Esophagus muscularis mucosa (tissue), 4 donors: ENCODE measurements around the gene WDR4. TPM values are rescaled to one million over a fixed set of nuclear protein-coding genes. Genes with fewer than 3 reads are reported as not detected.
"Not testable (repeated sequence)": the region's sequence is repeated elsewhere in the genome, so short reads cannot be mapped to it uniquely, and the experiment has no call there.

ENCODE experiments used
- DNase-seq: peaks from one replicate; pipeline ENCODE4 v3.0.0-alpha.2; 2017; ENCODE audit errors: extremely low spot score
- H3K27ac ChIP-seq, 4 donors: fragments of 200-600 bp; sonication (generic); replicated peaks in 1 of 4; 1 replicate in 3 of 4; 2 replicates in 1 of 4; pipeline ENCODE4 v1.5.1; 2016 to 2019; ENCODE audit warnings: mild to moderate bottlenecking in 1 of 4
- H3K27me3 ChIP-seq, 4 donors: fragments of 200-600 bp; sonication (generic); one replicate each; pipeline versions ENCODE4 v1.5.1 to v1.6.0; 2016 to 2019
- H3K36me3 ChIP-seq, 4 donors: fragments of 200-600 bp; sonication (generic); one replicate each; pipeline ENCODE4 v1.5.1; 2016 to 2019
- H3K4me1 ChIP-seq, 4 donors: fragments of 200-600 bp; sonication (generic); one replicate each; pipeline ENCODE4 v1.5.1; 2016 to 2019
- H3K4me3 ChIP-seq, 4 donors: fragments of 200-600 bp; sonication (generic); 1 replicate in 2 of 4; 2 replicates in 2 of 4; pipeline ENCODE4 v1.5.1; 2016 to 2019; ENCODE audit warnings: mild to moderate bottlenecking in 4 of 4, moderate library complexity in 1 of 4
- H3K9me3 ChIP-seq, 4 donors: fragments of 200-600 bp; sonication (generic); 1 replicate in 3 of 4; 2 replicates in 1 of 4; pipeline ENCODE4 v1.5.1; 2016 to 2019
- CTCF ChIP-seq, 3 experiments: fragments of 200-600 bp in 2 of 3; fragments of 450-650 bp in 1 of 3; sonication (generic) in 2 of 3; IDR thresholded peaks; one replicate each; pipeline ENCODE4 v1.5.1; 2017 to 2019; ENCODE audit warnings: antibody characterized with exemption in 3 of 3, mild to moderate bottlenecking in 2 of 3, moderate library complexity in 1 of 3
- EP300 ChIP-seq: sonication (generic); formaldehyde crosslinking; IDR thresholded peaks from one replicate; pipeline ENCODE4 v1.6.1; 2017; ENCODE audit warnings: antibody characterized with exemption
- POLR2A ChIP-seq: fragments of 450-650 bp; IDR thresholded peaks from one replicate; pipeline ENCODE4 v1.6.1; 2017; ENCODE audit warnings: antibody characterized with exemption, moderate library complexity, mild to moderate bottlenecking, low read depth
- POLR2AphosphoS5 ChIP-seq, 2 donors: sonication (generic); formaldehyde crosslinking; IDR thresholded peaks; one replicate each; pipeline ENCODE4 v1.6.1; 2017; ENCODE audit warnings: antibody characterized with exemption in 2 of 2
- WGBS: methylation state at CpG from one replicate; pipeline ENCODE4 v1.1.5; 2018; 5-methylcytosine and 5-hydroxymethylcytosine counted together
- intact Hi-C: fragments of 100-400 bp; cut with DNase I; formaldehyde crosslinking; loops from one replicate; pipeline ENCODE4 v1.15.1; 2023
- total RNA-seq, 4 donors: library from RNA; depleted of rRNA; stranded (reverse); fragments of >200 nt; gene quantifications; one replicate each; pipeline versions ENCODE4 v1.1.0 to v1.2.1, GENCODE V29; 2016

The WDR4 gene
- total RNA-seq, 4 donors from 2014 or later: 5.8 to 10.1 (median 7.0) TPM

GRCh38 chr21:42834726-42835191 is 44.6 kb downstream of the WDR4 start:
- no peak overlapping the region for H3K27ac ChIP-seq
- WGBS: 92% methylated on average over 13 of the region's 13 CpGs
- H3K4me1 ChIP-seq: peaks cover 0 to 7% (median 2%) of the 10 kb centered on the region in 4 donors
- H3K36me3 ChIP-seq: peaks cover 0 to 14% (median 8%) of the 10 kb centered on the region in 4 donors
- H3K9me3 ChIP-seq: no peaks in the 10 kb centered on the region
- peaks cover 0 to 29% (median 0%) of the 10 kb centered on the region in 4 donors for H3K27me3 ChIP-seq
- no peak for TF ChIP-seq CTCF (IDR thresholded peaks at IDR 0.05)
- no peak for TF ChIP-seq EP300
- TF ChIP-seq POLR2A: no peak
- TF ChIP-seq POLR2AphosphoS5 (IDR thresholded peaks at IDR 0.05): no peak
- intact Hi-C loops: no loop called here
- peak; percentile 75 for DNase-seq
- H3K4me3 ChIP-seq: no peak overlapping the region

- 81% methylated on average over 23 of the region's 23 CpGs for WGBS
- intact Hi-C loops: no loop called here
These were observed 45.2 kb downstream of the WDR4 start for GRCh38 chr21:42833859-42834725.

GRCh38 chr21:42833439-42833815 is 45.9 kb downstream of the WDR4 start:
- Histone ChIP-seq H3K27me3 (peaks cover 0 to 42% (median 3%) of the 10 kb centered on the region in 4 donors), H3K36me3 (peaks cover 0 to under 1% (median 0%) of the 10 kb centered on the region in 4 donors), H3K27ac (no peak overlapping the region), H3K4me3 (no peak overlapping the region), H3K9me3 (no peaks in the 10 kb centered on the region), H3K4me1 (peaks cover 0 to 7% (median 2%) of the 10 kb centered on the region in 4 donors)
- 65% methylated on average over 11 of the region's 11 CpGs for WGBS
- DNase-seq: no peak
- TF ChIP-seq POLR2AphosphoS5 (IDR thresholded peaks at IDR 0.05): no peak
- no peak for TF ChIP-seq CTCF (IDR thresholded peaks at IDR 0.05)
- TF ChIP-seq EP300: no peak
- TF ChIP-seq POLR2A: no peak
- intact Hi-C loops: no loop called here

More at GRCh38 chr21:42833859-42834725, 45.2 kb downstream of the WDR4 start:
- peak; percentile 82 for DNase-seq
- Histone ChIP-seq H3K4me1 (peaks cover 0 to 7% (median 2%) of the 10 kb centered on the region in 4 donors), H3K27me3 (peaks cover 0 to 35% (median 3%) of the 10 kb centered on the region in 4 donors), H3K27ac (no peak overlapping the region), H3K36me3 (peaks cover 0 to 7% (median 2%) of the 10 kb centered on the region in 4 donors), H3K4me3 (no peak overlapping the region), H3K9me3 (no peaks in the 10 kb centered on the region)
- TF ChIP-seq CTCF (IDR thresholded peaks at IDR 0.05) (no peak), EP300 (no peak), POLR2A (no peak), POLR2AphosphoS5 (IDR thresholded peaks at IDR 0.05) (no peak)

- DNase-seq: peak; percentile 31
- intact Hi-C loops, H3K9me3 ChIP-seq, H3K4me3 ChIP-seq, H3K36me3 ChIP-seq, H3K27ac ChIP-seq, H3K4me1 ChIP-seq: not testable (repeated sequence)
- 83% methylated on average over 4 of the region's 4 CpGs for WGBS
- peaks cover 0 to 54% (median 3%) of the 10 kb centered on the region in 4 donors for H3K27me3 ChIP-seq
These were observed 47.1 kb downstream of the WDR4 start for GRCh38 chr21:42832321-42832630.

- peaks cover 0 to 66% (median 3%) of the 10 kb centered on the region in 4 donors for H3K27me3 ChIP-seq
- WGBS: 67% methylated on average over 22 of the region's 25 CpGs
- H3K9me3 ChIP-seq: no peaks in the 10 kb centered on the region
- no peak overlapping the region for H3K4me3 ChIP-seq
- no peak overlapping the region for H3K27ac ChIP-seq
- intact Hi-C loops: no loop called here
- peak; percentile 45 for DNase-seq
- TF ChIP-seq POLR2A: no peak
- TF ChIP-seq CTCF (IDR thresholded peaks at IDR 0.05): peak in 1 of 3 experiments; percentile 8
- H3K4me1 ChIP-seq: peaks cover 0 to 7% (median 2%) of the 10 kb centered on the region in 4 donors
- H3K36me3 ChIP-seq: no peaks in the 10 kb centered on the region
These were observed 48.6 kb downstream of the WDR4 start for GRCh38 chr21:42830456-42831455.
